ENCODE data around the gene MAGOH. TPM values are rescaled to one million over a fixed set of nuclear protein-coding genes. Genes with fewer than 3 reads are reported as not detected.
"Not testable (repeated sequence)": the region's sequence is repeated elsewhere in the genome, so short reads cannot be mapped to it uniquely, and the experiment has no call there.

MAGOH gene
- total RNA-seq, 1 donor from 2014 or later = 43.0 TPM

- DNase-seq = no peak
These were observed 51.8 kb downstream of the MAGOH start for GRCh38 chr1:53186533-53186932.

GRCh38 chr1:53185955-53186297, 52.4 kb downstream of the MAGOH start:
- not testable (repeated sequence) for DNase-seq

DNA sequence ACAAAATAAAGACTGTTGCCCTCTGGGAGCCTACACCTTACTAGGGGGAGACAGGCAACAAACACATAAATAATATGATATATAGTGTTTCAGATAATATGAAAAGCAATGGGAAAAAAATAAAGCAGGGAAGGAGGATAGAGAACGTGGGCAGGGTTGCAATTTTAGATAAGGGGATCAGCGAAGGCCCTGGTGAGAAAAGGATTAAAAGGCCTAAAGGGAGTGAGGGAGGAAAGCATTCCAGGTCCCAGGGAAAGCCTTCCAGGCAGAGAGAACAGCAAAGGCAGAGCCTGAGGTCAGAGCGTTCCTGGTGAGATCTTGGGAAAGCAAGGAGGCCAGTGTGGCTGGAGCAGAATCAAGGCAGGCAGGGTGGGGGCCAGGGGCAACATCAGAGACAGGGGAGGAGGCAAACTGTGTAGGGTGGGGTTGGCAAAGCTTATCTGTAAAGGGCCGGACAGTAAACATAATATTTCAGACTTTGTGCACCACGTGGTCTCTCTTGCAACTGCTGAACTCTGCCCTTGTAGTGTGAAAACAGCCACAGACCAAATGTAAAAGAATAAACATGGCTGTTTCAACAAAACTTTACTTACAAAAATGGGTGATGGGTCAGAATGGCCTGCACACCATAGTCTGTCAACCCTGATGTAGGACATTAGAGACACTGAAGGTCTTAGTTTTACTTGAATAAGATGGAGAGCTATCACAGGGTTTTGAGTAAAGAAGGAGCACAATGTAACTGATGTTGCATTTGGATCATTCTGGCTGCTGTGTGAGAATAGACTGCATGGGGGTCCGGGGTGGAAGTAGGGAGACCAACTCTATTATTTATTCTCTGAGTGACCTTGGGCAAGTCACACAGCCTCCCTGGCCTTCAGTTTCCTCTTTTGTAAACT, 55.0 kb downstream of the MAGOH start:
- no peak for DNase-seq

DNA sequence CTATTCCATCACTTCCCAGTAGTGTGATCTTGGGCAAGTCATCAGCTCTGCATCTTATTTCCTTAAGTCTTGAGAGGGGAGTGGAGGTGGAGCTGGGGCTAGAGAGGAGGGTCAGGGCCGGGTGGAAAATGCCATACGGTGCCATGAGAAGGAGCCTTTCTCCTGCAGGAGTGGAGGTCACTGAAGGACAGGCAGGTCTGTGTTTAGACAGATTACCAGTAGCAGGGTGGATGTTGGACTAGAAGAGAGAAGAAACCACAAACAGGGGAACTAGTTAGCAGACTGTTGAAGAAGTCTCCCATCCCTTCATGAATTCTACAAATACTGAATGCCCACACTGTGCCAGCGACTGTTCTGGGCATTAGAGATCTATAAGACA, 55.6 kb downstream of the MAGOH start:
- DNase-seq = no peak

GRCh38 chr1:53182111-53182593, 56.2 kb downstream of the MAGOH start:
- DNase-seq = peak; percentile 92

DNA sequence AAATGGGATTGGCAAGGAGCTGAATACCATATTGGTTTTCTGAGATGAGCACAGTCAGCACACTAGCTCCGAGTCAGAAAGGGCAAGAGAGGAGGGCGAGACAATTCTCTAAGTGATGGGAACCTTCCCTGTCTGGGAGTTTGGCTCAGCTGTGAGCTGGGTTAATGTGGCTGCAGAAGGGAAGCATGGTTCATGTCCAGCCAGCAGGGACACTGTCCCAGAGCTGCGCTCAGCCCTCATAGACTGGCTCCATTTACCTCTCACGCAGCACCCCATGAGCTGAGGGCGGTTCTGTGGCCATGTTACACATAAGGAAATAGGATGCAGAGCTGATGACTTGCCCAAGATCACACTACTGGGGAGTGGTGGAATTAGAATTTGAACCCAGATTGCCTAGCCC, 57.4 kb downstream of the MAGOH start:
- DNase-seq = no peak

DNA sequence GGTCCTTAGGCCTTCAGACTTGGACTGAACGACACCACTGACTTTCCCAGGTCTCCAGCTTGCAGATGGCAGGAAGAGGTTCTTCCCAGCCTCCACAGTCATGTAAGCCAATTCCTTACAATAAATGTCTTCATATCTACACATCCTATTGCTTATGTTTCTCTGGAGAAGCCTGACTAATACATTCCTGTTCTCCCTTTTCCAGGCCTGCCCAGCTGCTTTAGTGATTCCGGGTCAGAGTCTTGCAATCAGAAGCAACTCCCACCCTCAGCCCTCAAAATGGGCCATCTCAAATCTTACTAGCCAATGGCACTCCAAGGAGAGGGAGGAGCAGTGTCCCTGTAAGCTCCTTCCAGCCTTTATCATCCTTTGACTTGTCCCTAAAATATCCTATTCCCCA, 58.1 kb downstream of the MAGOH start:
- DNase-seq = no peak

Other genes starting within 250 kb of the MAGOH start
- 17.1 TPM for gene PODN, start 176.3 kb downstream of the MAGOH start, total RNA-seq
- gene SLC1A7, start 95.9 kb downstream of the MAGOH start, total RNA-seq = not detected
- 20.6 TPM for gene CPT2, start 41.7 kb downstream of the MAGOH start, total RNA-seq
- gene CZIB, start 17.9 kb downstream of the MAGOH start, total RNA-seq = 41.9 TPM
- gene LRP8, start 89.6 kb upstream of the MAGOH start, total RNA-seq = 1.5 TPM
- gene DMRTB1, start 220.9 kb upstream of the MAGOH start, total RNA-seq = not detected